ENCODE data around the gene P3H2.

The P3H2 gene

DNA sequence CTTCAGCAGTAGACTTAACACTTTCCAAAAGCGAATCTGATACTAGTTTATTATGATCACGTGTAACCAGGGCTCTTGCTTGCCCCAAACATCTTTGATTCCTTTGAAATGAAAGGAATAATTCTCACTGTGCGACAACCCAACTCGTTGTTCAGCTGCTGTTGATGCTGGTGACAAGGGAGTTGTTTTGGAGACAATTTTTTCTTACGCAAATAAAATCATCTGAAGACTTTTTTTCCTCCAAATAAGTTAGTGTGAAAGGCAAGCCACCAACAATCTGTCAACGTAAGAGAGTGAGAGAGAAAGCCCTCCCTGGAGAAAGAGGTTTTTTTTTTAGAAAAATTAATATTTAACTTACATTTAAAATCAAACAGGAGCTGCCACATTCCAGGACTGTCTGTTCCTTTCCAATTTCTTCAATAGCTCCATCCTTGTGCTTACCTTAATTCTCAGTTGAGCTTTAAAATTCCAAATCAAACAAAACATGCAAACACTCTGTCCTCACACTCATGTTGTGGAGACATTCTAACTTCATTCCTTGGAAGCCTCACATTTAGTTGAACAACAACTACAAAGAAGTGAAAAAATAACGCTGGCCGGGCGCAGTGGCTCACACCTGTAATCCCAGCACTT, 4.9 kb upstream of the P3H2 start:
- DNase-seq (ENCODE audit: insufficient read length, low spot score) (no peak), FAIRE-seq (no peak)

DNA sequence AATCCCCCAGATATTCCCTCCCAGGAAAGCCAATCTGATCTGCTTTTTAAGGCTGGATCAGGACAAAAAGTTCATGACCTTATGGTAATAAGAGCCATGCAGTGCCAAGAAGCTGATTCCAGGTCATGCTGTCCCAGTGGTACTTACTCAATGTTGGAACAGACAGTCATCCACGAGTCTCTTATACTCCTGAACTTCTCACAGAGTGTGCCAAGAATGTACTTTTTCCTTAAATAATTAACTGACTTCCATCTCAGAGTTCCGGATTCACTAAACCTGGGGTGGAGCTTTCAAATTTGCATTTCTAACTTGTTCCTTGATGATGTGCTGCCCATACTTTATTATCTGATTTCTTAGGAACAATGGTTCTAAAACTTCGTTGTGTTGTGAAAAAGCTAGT, 3.4 kb upstream of the P3H2 start:
- DNase-seq (ENCODE audit: insufficient read length, low spot score): no peak
- no peak for FAIRE-seq

DNA sequence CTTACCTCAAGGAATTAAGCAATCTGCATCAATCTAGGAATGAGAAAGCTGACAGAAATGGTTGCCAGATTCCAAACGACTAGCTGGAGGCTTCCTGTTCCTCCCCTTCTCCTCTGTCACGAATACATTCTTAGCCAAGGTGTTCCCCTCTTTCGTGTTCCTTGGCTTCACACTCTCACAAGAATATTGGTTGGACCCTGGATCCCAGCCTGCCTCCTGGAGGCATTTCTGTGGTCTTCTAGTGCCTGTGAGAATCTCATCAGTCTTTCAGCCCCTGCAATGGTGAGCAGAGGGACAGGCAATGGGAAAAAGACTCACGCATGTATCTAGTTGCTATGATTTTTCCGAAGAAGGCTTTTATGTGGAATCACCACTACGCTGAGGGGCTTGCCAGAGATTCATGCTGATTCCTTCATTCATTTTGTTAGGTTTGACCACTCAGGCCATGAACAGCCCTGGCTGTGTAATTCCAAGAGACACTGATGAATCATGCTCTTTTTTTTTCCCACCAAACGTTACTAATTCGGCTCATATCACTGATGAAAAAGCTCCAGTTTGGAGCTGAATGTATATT, 1.6 kb upstream of the P3H2 start:
- DNase-seq (ENCODE audit: insufficient read length, low spot score): no peak
- FAIRE-seq: no peak

DNA sequence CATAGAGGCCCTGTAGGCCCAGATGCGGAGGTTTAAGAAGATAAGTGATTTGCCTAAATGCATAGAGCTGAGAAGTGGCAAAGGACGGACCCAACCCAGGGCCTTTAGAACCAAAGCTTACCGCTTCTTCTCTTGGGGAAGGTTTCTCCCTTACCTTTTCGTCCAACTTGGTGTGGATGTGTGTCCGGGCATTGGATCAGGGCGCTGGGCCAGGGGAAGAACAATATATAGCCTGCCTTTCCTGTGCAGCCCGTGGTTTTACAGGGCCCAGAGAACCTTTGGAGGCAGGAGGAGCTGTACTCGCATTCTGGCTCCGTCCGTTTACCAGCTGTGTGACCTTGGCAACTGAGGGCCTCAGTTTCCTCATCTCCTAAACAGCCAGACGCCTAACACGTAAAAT, 686 bp upstream of the P3H2 start:
- no peak for DNase-seq (ENCODE audit: insufficient read length, low spot score)
- FAIRE-seq: no peak

DNA sequence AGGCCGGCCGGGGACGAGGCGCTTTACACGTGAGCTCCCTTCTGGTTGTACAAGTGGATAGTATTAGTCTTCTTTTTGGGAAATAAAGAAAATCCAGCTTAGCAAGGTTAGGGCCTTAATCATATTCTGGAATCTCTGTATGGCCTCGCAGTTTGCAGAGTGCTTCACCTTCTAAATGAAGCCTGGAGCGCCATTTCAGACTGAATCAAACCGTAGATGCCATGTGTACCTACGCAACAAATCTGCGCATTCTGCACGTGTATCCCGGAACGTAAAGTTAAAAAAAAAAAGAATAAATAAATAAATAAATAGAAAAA, 322 bp upstream of the P3H2 start:
- no peak for DNase-seq (ENCODE audit: insufficient read length, low spot score)
- FAIRE-seq: no peak

DNA sequence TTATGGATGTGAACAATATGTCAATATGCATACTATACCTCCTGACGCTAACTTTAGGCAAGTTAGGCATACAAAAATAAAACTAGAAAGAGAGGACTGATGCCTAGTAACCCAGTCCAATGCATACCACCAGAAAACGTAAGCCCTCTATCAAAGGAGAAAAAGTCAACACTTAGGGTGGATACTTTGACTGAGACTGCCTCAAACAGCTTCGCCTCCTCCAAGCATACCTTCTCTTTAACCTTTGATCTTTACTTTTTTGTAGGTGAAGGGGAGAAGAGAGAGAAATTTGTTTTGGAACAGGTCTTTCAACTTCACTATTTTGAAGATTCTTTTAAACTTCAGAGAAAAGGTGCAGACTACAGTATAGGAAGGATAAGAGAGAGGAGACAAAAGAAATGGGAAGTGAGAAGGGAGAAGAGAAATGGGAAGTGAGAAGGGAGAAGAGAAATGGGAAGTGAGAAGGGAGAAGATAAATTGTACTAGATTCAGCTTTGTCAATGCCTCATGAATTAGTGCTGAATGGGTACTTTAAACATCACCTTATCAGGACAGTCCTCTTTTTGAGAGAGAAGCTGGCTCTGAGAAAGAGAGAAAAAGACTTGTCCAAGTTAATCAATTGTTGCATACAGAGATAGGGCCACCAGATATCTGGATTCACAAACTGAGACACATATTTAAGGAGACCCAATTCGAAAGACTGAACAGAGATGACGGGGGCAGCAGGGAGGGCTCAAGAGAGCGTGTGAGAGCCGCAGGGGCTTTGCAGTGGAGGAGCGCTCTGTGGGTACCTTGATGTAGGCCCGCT, 1.0 kb downstream of the P3H2 start:
- FAIRE-seq: peak; percentile 48

DNA sequence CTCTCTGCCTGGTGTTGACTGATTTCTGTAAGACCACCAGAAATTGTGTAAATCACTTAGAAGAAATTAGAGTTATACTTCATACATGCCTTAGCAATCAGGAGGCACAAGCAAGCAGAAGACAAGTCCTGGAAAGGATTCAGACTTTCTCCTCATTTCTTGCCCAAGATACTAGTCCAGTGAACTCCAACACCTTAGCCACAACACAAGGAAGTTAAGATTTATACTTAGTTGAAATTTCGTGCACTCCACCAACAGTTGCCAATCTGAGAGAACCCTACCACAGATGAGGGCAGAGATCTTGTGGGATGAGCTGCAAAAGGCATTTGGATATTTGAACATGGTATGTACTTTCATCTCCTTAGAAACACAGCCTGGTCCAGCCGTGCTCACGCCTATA, 2.3 kb downstream of the P3H2 start:
- FAIRE-seq: no peak

More for the DNA sequence above, 1.0 kb downstream of the P3H2 start:
- DNase-seq (ENCODE audit: insufficient read length, low spot score): no peak

DNA sequence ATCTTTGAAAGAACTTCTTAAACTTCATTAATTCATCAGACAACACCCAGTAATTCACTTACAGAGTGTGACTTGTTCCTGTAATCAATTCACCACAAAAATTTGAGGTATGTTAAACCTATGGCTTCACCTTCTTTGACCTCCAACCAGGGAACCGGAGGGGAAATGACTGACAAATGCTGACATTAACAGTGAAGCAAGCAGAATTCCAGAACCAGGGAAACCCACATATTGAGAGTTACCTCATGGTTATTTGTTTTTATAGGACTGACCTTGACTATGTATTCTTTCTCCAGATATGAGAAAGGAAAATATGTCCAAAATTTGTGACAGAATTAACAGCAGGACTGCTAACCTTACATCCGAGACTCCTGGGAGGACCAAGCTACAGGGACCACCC, 2.7 kb downstream of the P3H2 start:
- DNase-seq (ENCODE audit: insufficient read length, low spot score): no peak
- no peak for FAIRE-seq

More for the DNA sequence above, 2.3 kb downstream of the P3H2 start:
- DNase-seq (ENCODE audit: insufficient read length, low spot score): no peak

DNA sequence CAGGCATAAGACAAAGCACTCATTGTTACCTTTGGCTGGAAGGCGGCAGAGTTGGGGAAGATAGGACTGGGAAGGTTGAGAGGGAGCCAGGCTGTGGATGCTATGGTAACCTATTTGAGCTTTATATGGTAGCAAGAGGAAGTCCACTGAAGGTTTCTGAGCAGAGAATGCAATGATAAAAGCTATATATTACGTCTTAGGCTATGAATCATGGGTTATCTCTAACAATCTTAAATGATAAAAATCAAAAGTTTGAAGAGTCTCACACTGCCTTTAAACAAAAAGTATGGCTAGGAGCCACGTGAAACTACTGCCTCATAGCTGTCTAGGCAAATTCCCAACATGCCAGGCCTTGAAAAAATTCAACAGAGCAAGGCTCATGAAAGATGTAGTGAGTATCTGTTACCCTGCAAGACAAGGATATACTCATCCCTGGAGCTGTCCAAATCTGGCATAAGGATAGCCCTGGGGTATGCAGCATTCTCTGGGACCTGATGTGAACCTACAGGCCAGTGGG, 4.1 kb downstream of the P3H2 start:
- FAIRE-seq: no peak
- DNase-seq (ENCODE audit: insufficient read length, low spot score): no peak

DNA sequence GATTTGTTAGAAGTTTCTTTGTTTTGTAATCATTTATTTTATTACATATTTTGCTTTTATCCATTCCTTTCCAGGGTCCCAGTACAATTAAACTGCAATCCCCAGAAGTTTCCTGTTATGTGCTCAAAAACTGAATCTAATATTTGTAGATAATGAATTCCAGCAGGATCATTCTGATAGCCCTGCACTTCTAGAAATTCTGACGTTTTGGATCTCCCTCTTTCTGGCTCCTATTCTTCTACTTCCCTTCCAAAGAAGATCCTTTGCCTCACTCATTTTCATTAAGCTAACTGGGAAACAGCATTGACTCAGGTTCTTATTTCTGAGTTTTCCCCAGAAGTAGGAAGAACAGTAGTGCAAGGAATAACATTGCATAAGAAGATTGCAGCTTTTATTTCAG, 9.9 kb downstream of the P3H2 start:
- FAIRE-seq (no peak), DNase-seq (ENCODE audit: insufficient read length, low spot score) (no peak)

DNA sequence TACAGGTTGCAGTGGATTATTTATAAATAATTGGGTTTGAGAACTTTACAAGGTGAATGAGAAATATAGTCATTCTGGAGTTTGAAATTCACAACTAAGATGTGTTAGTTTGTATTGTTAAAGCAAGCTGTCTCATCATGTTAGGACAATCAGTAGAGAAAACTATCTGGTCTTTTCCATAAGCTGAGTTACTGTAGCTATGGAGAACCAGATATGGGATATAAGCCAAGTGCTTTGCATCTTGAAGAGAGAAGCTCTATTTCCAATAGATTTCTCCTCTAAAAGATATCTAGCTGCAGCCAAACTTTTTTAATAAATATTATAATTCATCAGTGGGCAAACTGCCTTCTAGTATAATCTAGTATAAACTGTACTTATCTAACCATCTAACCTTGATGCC, 11.3 kb downstream of the P3H2 start:
- no peak for FAIRE-seq

DNA sequence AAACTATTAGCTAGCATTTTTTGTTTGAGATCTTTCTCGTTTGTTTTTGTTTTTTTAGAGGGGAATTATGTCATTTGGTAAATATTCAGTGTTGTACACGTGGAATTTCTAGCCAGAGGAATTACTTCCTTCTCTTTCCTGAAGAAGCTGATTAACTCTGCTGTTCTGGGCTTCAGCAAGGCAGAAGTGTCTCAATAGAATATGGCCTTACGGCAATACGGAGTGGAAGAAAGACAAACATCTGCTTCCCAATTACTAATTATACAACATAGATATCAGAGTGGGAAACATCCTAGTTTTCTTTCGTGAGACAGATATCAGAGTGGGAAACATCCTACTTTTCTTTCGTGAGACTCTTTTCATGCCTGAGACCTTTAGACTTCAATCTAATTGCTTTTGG, 11.9 kb downstream of the P3H2 start:
- DNase-seq (ENCODE audit: insufficient read length, low spot score) (no peak), FAIRE-seq (no peak)

More for the DNA sequence above, 11.3 kb downstream of the P3H2 start:
- DNase-seq (ENCODE audit: insufficient read length, low spot score): no peak

DNA sequence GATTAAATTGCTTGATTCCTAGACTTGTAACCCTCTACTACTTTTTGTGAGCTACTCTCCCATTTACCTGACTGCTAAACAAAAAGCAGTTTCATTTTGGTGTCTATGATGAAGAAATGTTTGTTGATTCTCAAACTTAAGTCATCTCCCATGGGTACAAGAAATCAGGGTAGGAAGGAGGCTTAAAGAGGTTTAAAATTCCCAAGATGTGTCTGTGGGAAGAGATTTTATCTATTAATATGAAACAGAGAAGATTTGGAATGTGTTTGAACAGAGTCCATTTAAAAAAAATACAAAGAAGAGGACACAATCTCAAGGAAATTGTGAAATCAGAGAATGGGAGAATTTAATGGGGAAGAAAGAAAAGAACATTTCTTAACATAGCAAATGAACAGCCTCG, 14.8 kb downstream of the P3H2 start:
- no peak for FAIRE-seq

DNA sequence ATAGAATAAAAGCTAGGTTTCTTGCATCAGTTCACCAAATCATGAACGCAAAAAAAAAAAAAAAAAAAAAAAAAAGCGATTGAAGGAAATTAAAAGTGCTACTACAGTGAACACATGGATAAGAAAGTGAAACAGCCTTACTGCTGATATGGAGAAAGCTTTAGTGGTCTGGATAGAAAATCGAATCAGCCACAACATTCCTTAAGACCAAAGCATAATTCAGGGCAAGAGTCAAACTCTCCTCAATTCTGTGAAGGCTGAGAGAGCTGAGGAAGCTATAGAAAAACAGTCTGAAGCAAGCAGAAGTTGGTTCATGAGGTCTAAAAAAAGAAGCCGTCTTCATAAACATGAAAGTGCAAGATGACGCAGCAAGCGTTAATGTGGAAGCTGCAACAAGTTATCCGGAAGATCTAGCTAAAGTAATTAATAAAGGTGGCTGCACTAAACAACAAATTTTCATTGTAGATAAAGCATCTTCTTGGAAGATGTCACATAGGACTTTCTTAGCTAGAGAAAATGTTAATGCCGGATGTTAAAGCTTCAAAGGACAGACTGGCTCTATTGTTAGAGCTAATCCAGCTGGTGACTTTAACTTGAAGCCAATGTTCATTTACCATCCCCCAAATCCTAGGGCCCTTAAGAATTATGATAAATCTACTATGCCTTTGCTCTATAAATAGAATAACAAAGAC, 19.2 kb downstream of the P3H2 start:
- DNase-seq (ENCODE audit: insufficient read length, low spot score) (no peak), FAIRE-seq (no peak)

More for the DNA sequence above, 14.8 kb downstream of the P3H2 start:
- DNase-seq (ENCODE audit: insufficient read length, low spot score): no peak

DNA sequence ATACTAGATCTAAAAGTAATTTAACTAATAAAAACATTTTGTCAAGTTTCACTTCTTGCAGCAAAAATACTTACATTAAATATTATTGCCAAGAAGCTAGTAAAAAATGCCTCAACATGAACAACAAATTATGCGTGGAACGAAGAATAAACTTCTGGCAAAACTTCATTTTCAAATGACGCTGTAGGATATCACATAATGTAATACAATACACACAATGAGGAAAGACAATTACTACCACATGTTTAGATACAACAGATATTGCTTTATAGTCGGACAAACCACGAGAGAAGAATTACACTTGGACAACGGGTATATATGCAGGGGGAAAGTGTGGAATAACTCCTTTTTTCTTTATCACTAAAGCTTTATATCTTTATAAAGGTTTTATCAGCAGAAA, 21.6 kb downstream of the P3H2 start:
- FAIRE-seq (no peak), DNase-seq (ENCODE audit: insufficient read length, low spot score) (no peak)

DNA sequence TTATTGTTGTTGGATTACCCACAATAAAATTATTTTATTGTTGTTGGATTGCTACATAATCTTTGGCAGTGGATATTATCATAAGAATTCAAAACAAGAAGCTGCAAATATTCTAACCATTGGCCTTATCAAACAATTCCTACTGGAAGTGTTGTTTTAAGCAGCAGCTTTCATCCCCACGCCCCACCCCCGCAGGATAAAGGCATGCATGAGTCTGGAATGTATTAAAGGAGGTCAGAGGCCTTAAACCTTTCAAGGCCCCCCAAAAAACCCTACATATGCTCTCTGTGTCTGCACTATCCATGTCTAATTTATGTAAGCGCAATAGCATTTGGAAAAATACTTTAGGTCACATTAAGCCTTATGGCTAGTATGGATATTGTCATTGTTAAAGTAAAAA, 23.1 kb downstream of the P3H2 start:
- DNase-seq (ENCODE audit: insufficient read length, low spot score) (no peak), FAIRE-seq (no peak)

DNA sequence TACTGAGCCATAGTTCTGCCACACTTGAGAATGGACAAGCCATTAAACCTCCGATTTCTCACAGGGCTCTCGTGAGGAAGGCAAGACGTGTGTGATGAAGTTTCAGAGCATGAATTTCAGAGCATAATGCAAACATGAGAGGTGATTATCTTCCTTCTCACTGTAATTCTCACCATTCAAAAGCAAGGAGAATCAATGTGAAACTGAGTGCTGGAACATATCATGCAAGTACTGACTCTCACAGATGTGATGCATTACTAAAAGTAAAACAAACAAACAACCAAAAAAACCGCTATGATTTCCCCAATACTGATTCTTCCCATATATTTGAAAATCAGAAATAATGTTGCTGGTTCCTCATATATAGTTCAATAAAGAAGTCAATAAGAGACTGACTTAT, 23.7 kb downstream of the P3H2 start:
- DNase-seq (ENCODE audit: insufficient read length, low spot score) (no peak), FAIRE-seq (no peak)

DNA sequence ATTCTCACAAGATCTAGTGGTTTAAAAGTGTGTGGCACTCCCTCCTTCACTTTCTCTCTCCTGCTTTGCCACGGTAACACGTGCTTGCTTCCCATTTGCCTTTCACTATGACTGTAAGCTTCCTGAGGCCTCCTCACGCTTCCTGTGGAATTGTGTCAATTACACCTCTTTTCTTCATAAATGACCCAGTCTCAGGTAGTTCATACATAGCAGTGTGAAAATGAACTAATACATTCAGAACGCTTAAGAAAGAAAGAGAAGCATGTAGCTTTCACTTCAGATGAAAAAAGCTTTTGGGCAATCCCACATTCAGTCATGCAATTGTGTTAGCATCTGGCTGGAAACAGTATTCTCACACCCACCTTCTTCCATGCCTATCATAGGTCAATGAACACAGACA, 24.4 kb downstream of the P3H2 start:
- FAIRE-seq: no peak
- DNase-seq (ENCODE audit: insufficient read length, low spot score): no peak

DNA sequence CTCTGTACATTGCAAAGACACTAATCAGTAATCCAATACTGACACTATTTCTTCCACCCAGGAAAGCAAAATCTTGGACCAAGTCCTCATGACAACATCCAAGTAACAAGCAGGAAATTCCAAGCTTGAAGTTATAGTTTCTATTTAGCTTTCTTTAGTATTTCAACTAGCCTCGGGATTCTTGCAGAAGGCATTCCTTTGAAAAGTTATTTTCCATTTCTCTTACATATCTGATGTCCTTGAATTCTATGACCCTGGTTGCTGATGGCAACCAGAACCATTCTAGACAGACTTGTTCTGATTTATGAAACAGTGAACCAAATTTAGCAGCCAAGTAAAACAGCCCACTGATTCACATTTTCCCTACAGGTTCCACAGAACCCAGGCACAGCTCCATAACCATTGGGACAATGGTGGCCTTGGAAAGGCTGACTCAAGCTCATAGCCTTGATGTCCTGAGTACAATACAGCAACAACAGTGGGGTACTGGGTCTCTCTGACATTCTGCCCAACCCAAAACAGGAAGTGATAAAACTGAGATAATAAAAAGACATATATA, 26.5 kb downstream of the P3H2 start:
- FAIRE-seq (no peak), DNase-seq (ENCODE audit: insufficient read length, low spot score) (no peak)

DNA sequence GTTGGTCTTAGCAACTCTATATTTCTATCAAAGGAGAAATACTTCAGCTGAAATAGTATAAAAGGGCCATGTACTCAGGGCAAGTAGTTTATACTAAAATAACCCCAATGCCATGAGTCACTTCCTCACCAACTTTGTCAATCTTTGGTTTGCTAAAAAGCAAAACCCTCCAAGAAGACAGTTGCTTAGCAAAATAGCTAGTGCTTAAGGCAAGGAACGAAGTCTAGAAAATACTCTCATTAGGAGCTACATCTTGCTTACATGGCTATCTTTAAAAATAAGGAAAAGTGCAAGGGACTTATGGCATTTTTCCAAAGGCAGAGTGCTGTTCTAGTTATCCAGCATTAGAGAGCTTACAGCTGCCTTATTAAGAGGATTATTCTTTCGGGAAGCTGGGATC, 28.4 kb downstream of the P3H2 start:
- no peak for DNase-seq (ENCODE audit: insufficient read length, low spot score)
- FAIRE-seq: no peak

DNA sequence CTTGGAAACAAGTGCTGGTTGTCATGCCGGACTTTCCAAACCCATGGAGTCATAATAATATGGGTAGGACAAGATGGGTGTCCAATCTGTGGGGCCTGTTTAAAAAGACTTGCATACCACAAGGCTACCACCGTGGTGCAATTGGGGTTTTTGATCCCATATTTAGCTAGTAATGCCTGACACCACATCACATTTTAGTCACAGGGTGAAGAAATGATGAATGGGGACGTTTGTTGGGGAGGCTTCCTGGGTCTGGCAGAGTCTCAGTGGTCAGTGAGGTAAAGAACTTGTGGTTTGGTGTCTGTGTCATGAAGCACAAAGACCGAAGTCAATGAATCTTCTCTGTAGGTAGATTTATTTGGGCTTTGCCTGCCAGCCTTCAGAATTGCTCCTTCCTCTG, 31.0 kb downstream of the P3H2 start:
- FAIRE-seq (no peak), DNase-seq (ENCODE audit: insufficient read length, low spot score) (no peak)

Measured in GM19239 (cell line).